HepG2 (cell line): ENCODE results near the gene PARP1. TPM values are rescaled to one million over a fixed set of nuclear protein-coding genes. Genes with fewer than 3 reads are reported as not detected.

Source experiments
- GATA4 ChIP-seq: sonication (generic); IDR thresholded peaks from 2 replicates; pipeline ENCODE4 v1.6.1; 2016; ENCODE audit warnings: antibody characterized with exemption, low read depth, borderline replicate concordance
- HDAC6 ChIP-seq: fragments of 200-600 bp; sonication (generic); IDR thresholded peaks from 2 replicates; pipeline ENCODE4 v1.7.0; 2017; ENCODE audit warnings: mild to moderate bottlenecking, antibody characterized with exemption, low read length, low read depth
- KDM4B ChIP-seq: sonication (generic); formaldehyde crosslinking; IDR thresholded peaks from 2 replicates; pipeline ENCODE4 v1.4.0; 2020; ENCODE audit warnings: missing genetic modification reagents
- KLF6 ChIP-seq: IDR thresholded peaks from 2 replicates; pipeline ENCODE4 v1.8.0; 2016; ENCODE audit warnings: missing biosample characterization, missing genetic modification reagents
- SETDB1 ChIP-seq: sonication (generic); formaldehyde crosslinking; IDR thresholded peaks from 2 replicates; pipeline ENCODE4 v1.5.1; 2020; ENCODE audit warnings: missing genetic modification reagents, mild to moderate bottlenecking, borderline replicate concordance
- SMAD9 ChIP-seq: sonication (generic); formaldehyde crosslinking; IDR thresholded peaks from 2 replicates; pipeline ENCODE4 v1.5.1; 2020; ENCODE audit warnings: mild to moderate bottlenecking, missing genetic modification reagents
- ZNF317 ChIP-seq: sonication (generic); formaldehyde crosslinking; IDR thresholded peaks from 2 replicates; pipeline ENCODE4 v1.5.0; 2020; ENCODE audit warnings: mild to moderate bottlenecking, missing genetic modification reagents
- ZNF773 ChIP-seq: sonication (generic); formaldehyde crosslinking; IDR thresholded peaks from 2 replicates; pipeline ENCODE4 v1.4.0; 2020; ENCODE audit warnings: missing genetic modification reagents, borderline replicate concordance
- polyA plus RNA-seq, 8 experiments: library from polyadenylated mRNA; depleted of rRNA in 3 of 8; stranded (reverse) in 7 of 8; unstranded in 1 of 8; fragments of >200 nt; fragmentation: Illumina TruSeq in 4 of 8; extraction: Trizol in 4 of 8; gene quantifications; 2 replicates each; pipeline versions ENCODE4 v1.2.1 to v1.2.3, GENCODE V29; 2011 to 2016; ENCODE audit warnings: low read depth in 4 of 8, missing spikeins in 1 of 8, mixed read lengths in 1 of 8; ENCODE audit not compliant: insufficient read depth in 1 of 8
- total RNA-seq, 5 experiments: library from RNA; depleted of rRNA; stranded (reverse); fragments of >200 nt; fragmentation: Illumina TruSeq; extraction: Trizol; gene quantifications; 2 replicates each; pipeline ENCODE4 v1.2.3, GENCODE V29; 2016; ENCODE audit warnings: low read depth in 1 of 5
- TF ChIP-seq, protein P1 (sequence below): sonication (generic); formaldehyde crosslinking; IDR thresholded peaks from 2 replicates; pipeline ENCODE4 v1.4.0; 2020; ENCODE audit warnings: missing genetic modification reagents
- TF ChIP-seq, protein P2 (sequence below): IDR thresholded peaks from 2 replicates; pipeline ENCODE4 v1.6.1; 2016; ENCODE audit warnings: missing biosample characterization, missing genetic modification reagents, low read depth
- TF ChIP-seq, protein P3 (sequence below): IDR thresholded peaks from 2 replicates; pipeline ENCODE4 v1.6.1; 2016; ENCODE audit warnings: mild to moderate bottlenecking
- TF ChIP-seq, protein P4 (sequence below): sonication (generic); formaldehyde crosslinking; IDR thresholded peaks from 2 replicates; pipeline ENCODE4 v1.8.0; 2023; ENCODE audit warnings: mild to moderate bottlenecking, missing genetic modification reagents
- TF ChIP-seq, protein P5 (sequence below): sonication (generic); formaldehyde crosslinking; IDR thresholded peaks from 2 replicates; pipeline ENCODE4 v1.9.0; 2021; ENCODE audit warnings: missing genetic modification reagents, mild to moderate bottlenecking, borderline replicate concordance

Gene PARP1
- total and polyA plus RNA-seq, 2 of the 13 experiments (the other 11 are each of a cell fraction or from before 2014, with no cell fraction given): 50.1 to 85.2 TPM

DNA sequence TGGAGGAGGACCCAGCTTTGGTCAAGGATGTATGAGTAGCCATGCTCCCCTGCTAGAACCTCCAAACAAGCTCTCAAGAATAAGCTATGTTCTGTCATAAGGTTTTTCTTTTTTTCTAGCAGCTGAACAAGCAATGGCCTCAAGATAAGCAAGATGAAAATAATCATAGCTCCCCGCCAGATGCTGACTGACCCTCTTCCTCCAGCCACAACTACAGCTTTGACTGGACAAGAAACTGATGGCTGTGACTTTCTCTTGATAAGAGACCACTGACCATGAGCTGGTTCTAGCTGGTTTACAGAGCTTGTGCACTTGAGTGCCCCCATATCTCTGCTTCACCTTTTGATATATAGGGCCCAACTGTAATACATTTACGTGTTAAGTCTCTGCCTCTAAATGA is 38.2 kb upstream of the PARP1 start (continued):
- TF ChIP-seq, protein P1, sequence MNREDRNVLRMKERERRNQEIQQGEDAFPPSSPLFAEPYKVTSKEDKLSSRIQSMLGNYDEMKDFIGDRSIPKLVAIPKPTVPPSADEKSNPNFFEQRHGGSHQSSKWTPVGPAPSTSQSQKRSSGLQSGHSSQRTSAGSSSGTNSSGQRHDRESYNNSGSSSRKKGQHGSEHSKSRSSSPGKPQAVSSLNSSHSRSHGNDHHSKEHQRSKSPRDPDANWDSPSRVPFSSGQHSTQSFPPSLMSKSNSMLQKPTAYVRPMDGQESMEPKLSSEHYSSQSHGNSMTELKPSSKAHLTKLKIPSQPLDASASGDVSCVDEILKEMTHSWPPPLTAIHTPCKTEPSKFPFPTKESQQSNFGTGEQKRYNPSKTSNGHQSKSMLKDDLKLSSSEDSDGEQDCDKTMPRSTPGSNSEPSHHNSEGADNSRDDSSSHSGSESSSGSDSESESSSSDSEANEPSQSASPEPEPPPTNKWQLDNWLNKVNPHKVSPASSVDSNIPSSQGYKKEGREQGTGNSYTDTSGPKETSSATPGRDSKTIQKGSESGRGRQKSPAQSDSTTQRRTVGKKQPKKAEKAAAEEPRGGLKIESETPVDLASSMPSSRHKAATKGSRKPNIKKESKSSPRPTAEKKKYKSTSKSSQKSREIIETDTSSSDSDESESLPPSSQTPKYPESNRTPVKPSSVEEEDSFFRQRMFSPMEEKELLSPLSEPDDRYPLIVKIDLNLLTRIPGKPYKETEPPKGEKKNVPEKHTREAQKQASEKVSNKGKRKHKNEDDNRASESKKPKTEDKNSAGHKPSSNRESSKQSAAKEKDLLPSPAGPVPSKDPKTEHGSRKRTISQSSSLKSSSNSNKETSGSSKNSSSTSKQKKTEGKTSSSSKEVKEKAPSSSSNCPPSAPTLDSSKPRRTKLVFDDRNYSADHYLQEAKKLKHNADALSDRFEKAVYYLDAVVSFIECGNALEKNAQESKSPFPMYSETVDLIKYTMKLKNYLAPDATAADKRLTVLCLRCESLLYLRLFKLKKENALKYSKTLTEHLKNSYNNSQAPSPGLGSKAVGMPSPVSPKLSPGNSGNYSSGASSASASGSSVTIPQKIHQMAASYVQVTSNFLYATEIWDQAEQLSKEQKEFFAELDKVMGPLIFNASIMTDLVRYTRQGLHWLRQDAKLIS (CRISPR knock-in tag): no peak
- TF ChIP-seq, protein P2, sequence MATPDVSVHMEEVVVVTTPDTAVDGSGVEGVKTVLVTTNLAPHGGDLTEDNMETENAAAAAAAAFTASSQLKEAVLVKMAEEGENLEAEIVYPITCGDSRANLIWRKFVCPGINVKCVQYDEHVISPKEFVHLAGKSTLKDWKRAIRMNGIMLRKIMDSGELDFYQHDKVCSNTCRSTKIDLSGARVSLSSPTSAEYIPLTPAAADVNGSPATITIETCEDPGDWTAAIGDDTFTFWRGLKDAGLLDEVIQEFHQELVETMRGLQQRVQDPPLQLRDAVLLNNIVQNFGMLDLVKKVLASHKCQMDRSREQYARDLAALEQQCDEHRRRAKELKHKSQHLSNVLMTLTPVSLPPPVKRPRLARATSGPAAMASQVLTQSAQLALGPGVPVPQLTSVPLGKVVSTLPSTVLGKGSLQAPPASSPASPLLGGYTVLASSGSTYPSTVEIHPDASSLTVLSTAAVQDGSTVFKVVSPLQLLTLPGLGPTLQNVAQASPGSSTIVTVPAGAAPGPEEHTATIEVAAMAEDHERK (CRISPR knock-in tag): no peak
- TF ChIP-seq GATA4 (no peak), ZNF317 (CRISPR knock-in tag) (no peak), KDM4B (CRISPR knock-in tag) (no peak), SETDB1 (CRISPR knock-in tag) (no peak), ZNF773 (CRISPR knock-in tag) (no peak), HDAC6 (no peak), SMAD9 (no peak), KLF6 (CRISPR knock-in tag) (no peak)
- TF ChIP-seq, protein P3, sequence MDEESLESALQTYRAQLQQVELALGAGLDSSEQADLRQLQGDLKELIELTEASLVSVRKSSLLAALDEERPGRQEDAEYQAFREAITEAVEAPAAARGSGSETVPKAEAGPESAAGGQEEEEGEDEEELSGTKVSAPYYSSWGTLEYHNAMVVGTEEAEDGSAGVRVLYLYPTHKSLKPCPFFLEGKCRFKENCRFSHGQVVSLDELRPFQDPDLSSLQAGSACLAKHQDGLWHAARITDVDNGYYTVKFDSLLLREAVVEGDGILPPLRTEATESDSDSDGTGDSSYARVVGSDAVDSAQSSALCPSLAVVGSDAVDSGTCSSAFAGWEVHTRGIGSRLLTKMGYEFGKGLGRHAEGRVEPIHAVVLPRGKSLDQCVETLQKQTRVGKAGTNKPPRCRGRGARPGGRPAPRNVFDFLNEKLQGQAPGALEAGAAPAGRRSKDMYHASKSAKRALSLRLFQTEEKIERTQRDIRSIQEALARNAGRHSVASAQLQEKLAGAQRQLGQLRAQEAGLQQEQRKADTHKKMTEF (CRISPR knock-in tag): no peak
- TF ChIP-seq, protein P4, sequence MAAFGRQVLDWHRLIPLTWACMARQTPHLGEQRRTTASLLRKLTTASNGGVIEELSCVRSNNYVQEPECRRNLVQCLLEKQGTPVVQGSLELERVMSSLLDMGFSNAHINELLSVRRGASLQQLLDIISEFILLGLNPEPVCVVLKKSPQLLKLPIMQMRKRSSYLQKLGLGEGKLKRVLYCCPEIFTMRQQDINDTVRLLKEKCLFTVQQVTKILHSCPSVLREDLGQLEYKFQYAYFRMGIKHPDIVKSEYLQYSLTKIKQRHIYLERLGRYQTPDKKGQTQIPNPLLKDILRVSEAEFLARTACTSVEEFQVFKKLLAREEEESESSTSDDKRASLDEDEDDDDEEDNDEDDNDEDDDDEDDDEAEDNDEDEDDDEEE (CRISPR knock-in tag): no peak
- TF ChIP-seq, protein P5, sequence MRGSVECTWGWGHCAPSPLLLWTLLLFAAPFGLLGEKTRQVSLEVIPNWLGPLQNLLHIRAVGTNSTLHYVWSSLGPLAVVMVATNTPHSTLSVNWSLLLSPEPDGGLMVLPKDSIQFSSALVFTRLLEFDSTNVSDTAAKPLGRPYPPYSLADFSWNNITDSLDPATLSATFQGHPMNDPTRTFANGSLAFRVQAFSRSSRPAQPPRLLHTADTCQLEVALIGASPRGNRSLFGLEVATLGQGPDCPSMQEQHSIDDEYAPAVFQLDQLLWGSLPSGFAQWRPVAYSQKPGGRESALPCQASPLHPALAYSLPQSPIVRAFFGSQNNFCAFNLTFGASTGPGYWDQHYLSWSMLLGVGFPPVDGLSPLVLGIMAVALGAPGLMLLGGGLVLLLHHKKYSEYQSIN (CRISPR knock-in tag): no peak
